Panc1 (cell line): ENCODE results near the gene MRPL42. TPM values are rescaled to one million over a fixed set of nuclear protein-coding genes. Genes with fewer than 3 reads are reported as not detected.

Source experiments
- ATAC-seq: fragments of 200-7000 bp; cut with Tn5 transposase; 2 replicates; pipeline ENCODE4 v1.9.1; 2020; ENCODE audit warnings: mild to moderate bottlenecking, moderate library complexity
- BruUV-seq: library from RNA; stranded (reverse); fragments of 400-500 nt; replicated peaks from 2 replicates; lab custom pipeline; 2021; lab: Mats Ljungman, UMichigan
- CTCF ChIA-PET: fragments of 300-600 bp; sonication (Branson Sonifier 250); formaldehyde crosslinking; loops from one replicate; lab custom pipeline; 2022; ENCODE audit warnings: antibody characterized with exemption; lab: Charles Lee
- POLR2A ChIA-PET: fragments of 300-600 bp; sonication (Branson Sonifier 250); formaldehyde crosslinking; loops from one replicate; lab custom pipeline; 2022; ENCODE audit warnings: antibody characterized with exemption; lab: Charles Lee
- DNase-seq: peaks from one replicate; pipeline ENCODE4 v3.0.0-alpha.2; 2010; ENCODE audit warnings: low read depth, low spot score
- H3K27ac ChIP-seq: 2 replicates; pipeline ENCODE4 v1.5.1; 2011; ENCODE audit warnings: mild to moderate bottlenecking, low read length, inconsistent platforms
- H3K27me3 ChIP-seq: fragments of 200-500 bp; sonication (Bioruptor generic); 2 replicates; pipeline ENCODE4 v1.6.0; 2014; ENCODE audit warnings: low read length, inconsistent platforms; ENCODE audit not compliant: control insufficient read depth, insufficient read depth
- H3K36me3 ChIP-seq: fragments of 200-500 bp; sonication (Bioruptor generic); 2 replicates; pipeline ENCODE4 v1.5.1; 2014; ENCODE audit warnings: inconsistent platforms, mild to moderate bottlenecking, low read length, moderate library complexity; ENCODE audit not compliant: control insufficient read depth, insufficient read depth
- H3K4me1 ChIP-seq: 2 replicates; pipeline ENCODE4 v1.5.1; 2011; ENCODE audit warnings: inconsistent platforms, mild to moderate bottlenecking, low read length, moderate library complexity; ENCODE audit not compliant: control insufficient read depth, insufficient read depth
- H3K4me3 ChIP-seq, 2 experiments: 2 replicates each; pipeline ENCODE4 v1.5.1; 2011 to 2012; ENCODE audit warnings: low read depth in 2 of 2, low read length in 2 of 2, mild to moderate bottlenecking in 2 of 2, inconsistent platforms in 1 of 2, moderate library complexity in 1 of 2
- H3K9me3 ChIP-seq: fragments of 200-500 bp; sonication (Bioruptor generic); 2 replicates; pipeline ENCODE4 v1.5.1; 2014; ENCODE audit warnings: low read depth, mild to moderate bottlenecking, inconsistent platforms, low read length, moderate library complexity; ENCODE audit not compliant: control insufficient read depth, insufficient read depth
- CTCF ChIP-seq: fragments of 450-650 bp; IDR thresholded peaks from 2 replicates; pipeline ENCODE4 v1.5.1; 2017; ENCODE audit warnings: mild to moderate bottlenecking
- POLR2AphosphoS5 ChIP-seq: IDR thresholded peaks from 2 replicates; pipeline ENCODE4 v1.6.1; 2012; ENCODE audit warnings: mild to moderate bottlenecking, low read depth, low read length, moderate library complexity
- REST ChIP-seq, 2 experiments: IDR thresholded peaks; 2 replicates each; pipeline ENCODE4 v1.6.1; 2011 to 2012; ENCODE audit warnings: low read depth in 2 of 2, control low read depth in 1 of 2, low read length in 1 of 2, mild to moderate bottlenecking in 1 of 2, moderate library complexity in 1 of 2; ENCODE audit not compliant: insufficient read depth in 1 of 2
- SIN3A ChIP-seq: IDR thresholded peaks from 2 replicates; pipeline ENCODE4 v1.6.1; 2012; ENCODE audit warnings: low read depth, mild to moderate bottlenecking, low read length, moderate library complexity, borderline replicate concordance; ENCODE audit not compliant: insufficient read depth
- TCF7L2 ChIP-seq: IDR thresholded peaks from 2 replicates; pipeline ENCODE4 v1.6.1; 2011; ENCODE audit warnings: mild to moderate bottlenecking, low read depth, low read length, inconsistent platforms
- in situ Hi-C: cut with HindIII; loops from 2 replicates; pipeline ENCODE4 v1.10.0; 2016; ENCODE audit warnings: low sequenced_read_pairs, low pct_unique_long_range_greater_than_20kb
- intact Hi-C: fragments of 100-400 bp; cut with micrococcal nuclease; formaldehyde crosslinking; loops from one replicate; pipeline ENCODE4 v1.10.0; 2022; ENCODE audit not compliant: unreplicated experiment
- total RNA-seq: library from RNA; stranded (reverse); gene quantifications from one replicate; pipeline ENCODE4 v1.2.1, GENCODE V29; 2021; ENCODE audit not compliant: unreplicated experiment

Gene MRPL42
- total RNA-seq, 1 experiment from 2014 or later = 92.4 TPM

GRCh38 chr12:93456077-93456476 lies 11.2 kb upstream of the MRPL42 start:
- Histone ChIP-seq H3K9me3 (no peaks in the 10 kb centered on the region), H3K4me3 (no peak overlapping the region), H3K36me3 (no peaks in the 10 kb centered on the region), H3K4me1 (no peaks in the 10 kb centered on the region), H3K27ac (no peak overlapping the region), H3K27me3 (no peaks in the 10 kb centered on the region)
- TF ChIP-seq SIN3A (no peak), REST (IDR thresholded peaks at IDR 0.05; ENCODE audit: insufficient read depth in 1 of 2, low read depth in 2 of 2, low read length in 1 of 2) (no peak), CTCF (no peak), TCF7L2 (no peak), POLR2AphosphoS5 (no peak)
- ChIA-PET POLR2A (no interaction called here), CTCF (no interaction called here)
- ATAC-seq (no peak), DNase-seq (no peak)
- intact Hi-C loops (no loop called here), in situ Hi-C loops (no loop called here)
- BruUV-seq = no TSS peak

GRCh38 chr12:93459097-93459496 lies 8.2 kb upstream of the MRPL42 start:
- Histone ChIP-seq H3K27me3 (no peaks in the 10 kb centered on the region), H3K27ac (no peak overlapping the region), H3K4me3 (no peak overlapping the region), H3K36me3 (no peaks in the 10 kb centered on the region), H3K9me3 (no peaks in the 10 kb centered on the region), H3K4me1 (no peaks in the 10 kb centered on the region)
- no peak for ATAC-seq
- ChIA-PET POLR2A (no interaction called here), CTCF (no interaction called here)
- no TSS peak for BruUV-seq
- in situ Hi-C loops (no loop called here), intact Hi-C loops (no loop called here)
- TF ChIP-seq CTCF = no peak
- no peak for TF ChIP-seq TCF7L2
- no peak for TF ChIP-seq POLR2AphosphoS5
- no peak for TF ChIP-seq SIN3A
- TF ChIP-seq REST (IDR thresholded peaks at IDR 0.05; ENCODE audit: insufficient read depth in 1 of 2, low read depth in 2 of 2, low read length in 1 of 2) = no peak
- no peak for DNase-seq
